ENCODE results near the gene LTF.

DNA sequence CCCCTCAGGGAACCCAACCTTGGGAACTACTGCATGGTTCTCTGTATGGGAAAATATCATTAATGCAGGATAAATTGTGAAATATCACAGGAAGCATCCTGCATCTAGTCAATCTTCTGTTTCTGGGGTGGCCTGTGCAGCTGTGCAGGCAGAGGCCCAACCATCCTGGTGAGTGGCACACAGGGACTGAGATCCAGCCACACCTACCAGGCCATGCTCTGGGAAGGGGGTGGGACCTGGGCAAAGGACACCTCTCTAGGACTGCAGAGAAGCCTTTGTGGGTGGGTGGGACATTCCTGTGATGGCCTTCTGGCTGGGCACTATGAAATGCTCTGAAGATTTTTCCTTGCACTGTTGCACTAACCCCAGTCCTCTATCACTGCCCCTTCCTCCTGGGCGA, 30.9 kb downstream of the LTF start:
- TF ChIP-seq ZNF704 (tag by site-specific recombination; IDR thresholded peaks at IDR 0.05) (no peak), CTCF (tag by site-specific recombination; IDR thresholded peaks at IDR 0.05) (no peak), ZBTB6 (tag by site-specific recombination; IDR thresholded peaks at IDR 0.05) (no peak), ZNF629 (tag by site-specific recombination; IDR thresholded peaks at IDR 0.05) (no peak), ZFP37 (tag by site-specific recombination; IDR thresholded peaks at IDR 0.05) (no peak), KLF16 (tag by site-specific recombination; IDR thresholded peaks at IDR 0.05) (no peak)
